Natural killer cell (primary cell): ENCODE data around the gene GTF2F1. TPM values are rescaled to one million over a fixed set of nuclear protein-coding genes. Genes with fewer than 3 reads are reported as not detected.

Source experiments
- ATAC-seq, 3 donors: fragments of 150-1000 bp in 2 of 3; fragments of 200-7000 bp in 1 of 3; cut with Tn5 transposase; 1 replicate in 1 of 3; 2 replicates in 2 of 3; pipeline ENCODE4 v1.10.0; 2021; ENCODE audit warnings: mild to moderate bottlenecking in 2 of 3, moderate library complexity in 2 of 3
- DNase-seq, 2 donors: peaks; one replicate each; pipeline versions ENCODE4 v3.0.0 to v3.0.0-alpha.2; 2013 to 2021; ENCODE audit warnings: mixed read lengths in 1 of 2
- H3K27ac ChIP-seq: one replicate; pipeline ENCODE4 v1.5.1; 2013; ENCODE audit warnings: mild to moderate bottlenecking, low read length
- H3K27me3 ChIP-seq: one replicate; pipeline ENCODE4 v1.6.1; 2013; ENCODE audit warnings: low read length; ENCODE audit not compliant: control insufficient read depth, insufficient read depth
- H3K36me3 ChIP-seq: one replicate; pipeline ENCODE4 v1.6.1; 2013; ENCODE audit warnings: low read length; ENCODE audit not compliant: control insufficient read depth, insufficient read depth
- H3K4me1 ChIP-seq: one replicate; pipeline ENCODE4 v1.6.1; 2013; ENCODE audit warnings: low read length; ENCODE audit not compliant: control insufficient read depth, insufficient read depth
- H3K4me3 ChIP-seq: one replicate; pipeline ENCODE4 v1.5.1; 2013; ENCODE audit warnings: low read length
- H3K9me3 ChIP-seq: one replicate; pipeline ENCODE4 v1.6.1; 2013; ENCODE audit warnings: low read length; ENCODE audit not compliant: control insufficient read depth, insufficient read depth
- H3K27ac Mint-ChIP-seq, 2 donors: one replicate each; pipeline ENCODE4 v1.8.0; 2022; ENCODE audit warnings: mild to moderate bottlenecking in 2 of 2, mixed read lengths in 2 of 2, moderate library complexity in 1 of 2
- H3K27me3 Mint-ChIP-seq, 2 donors: one replicate each; pipeline ENCODE4 v1.8.0; 2022; ENCODE audit warnings: low read depth in 2 of 2, mixed read lengths in 2 of 2
- H3K36me3 Mint-ChIP-seq: one replicate; pipeline ENCODE4 v1.8.0; 2022; ENCODE audit warnings: mixed read lengths
- H3K4me1 Mint-ChIP-seq, 2 donors: one replicate each; pipeline ENCODE4 v1.8.0; 2022; ENCODE audit warnings: mixed read lengths in 2 of 2
- H3K4me3 Mint-ChIP-seq: one replicate; pipeline ENCODE4 v1.8.0; 2022; ENCODE audit warnings: mild to moderate bottlenecking, moderate library complexity, mixed read lengths
- H3K9me3 Mint-ChIP-seq, 2 donors: one replicate each; pipeline ENCODE4 v1.8.0; 2022; ENCODE audit warnings: mixed read lengths in 2 of 2
- CTCF ChIP-seq: fragments of 200-600 bp; IDR thresholded peaks from one replicate; pipeline ENCODE4 v1.8.0; 2022; ENCODE audit warnings: antibody characterized with exemption
- WGBS: methylation state at CpG from one replicate; pipeline ENCODE4 v1.1.7; 2013; ENCODE audit warnings: missing lambda C conversion rate; ENCODE audit not compliant: insufficient coverage; 5-methylcytosine and 5-hydroxymethylcytosine counted together
- intact Hi-C: fragments of 100-400 bp; cut with micrococcal nuclease; formaldehyde crosslinking; loops from one replicate; pipeline ENCODE4 v1.14.2; 2022
- total RNA-seq, 4 donors: library from RNA; stranded (reverse); fragments of 120-200 nt in 1 of 4; gene quantifications; one replicate each; pipeline versions ENCODE4 v1.2.3 to v1.2.4, GENCODE V29; 2013 to 2022

The GTF2F1 gene
- total RNA-seq, 3 donors from 2014 or later (not counting 1 experiment from before 2014, with no cell fraction given): 56.6 to 63.9 (median 63.9) TPM

GRCh38 chr19:6425732-6426620 lies 33.0 kb upstream of the GTF2F1 start:
- ATAC-seq (no peak), DNase-seq (peak in 1 of 2 donors; percentile 39)
- peak overlapping the region; percentile 82 for H3K4me3 Mint-ChIP-seq
- H3K36me3 ChIP-seq: peaks cover 11% of the 10 kb centered on the region
- peaks cover 0 to 2% of the 10 kb centered on the region in 2 donors for H3K27me3 Mint-ChIP-seq
- peak overlapping the region; percentile 85 to 86 for H3K27ac Mint-ChIP-seq
- 95% methylated on average over 21 of the region's 21 CpGs for WGBS
- no peaks in the 10 kb centered on the region for H3K9me3 Mint-ChIP-seq
- H3K4me1 ChIP-seq: peaks cover 36% of the 10 kb centered on the region
- no peaks in the 10 kb centered on the region for H3K9me3 ChIP-seq
- peaks cover 30 to 40% of the 10 kb centered on the region in 2 donors for H3K4me1 Mint-ChIP-seq
- H3K36me3 Mint-ChIP-seq: no peaks in the 10 kb centered on the region
- no peak for TF ChIP-seq CTCF
- peak overlapping the region; percentile 96 for H3K27ac ChIP-seq
- peak overlapping the region; percentile 40 for H3K4me3 ChIP-seq
- H3K27me3 ChIP-seq: no peaks in the 10 kb centered on the region
- intact Hi-C loops: loop anchor here (1.0 to 2.0 kb wide), 4 partner anchors 33 to 65 kb away; partner anchors contain the start of genes ALKBH7, CLPP and GTF2F1

- TF ChIP-seq CTCF: no peak
- Histone ChIP-seq H3K27ac (peak overlapping the region; percentile 96), H3K9me3 (no peaks in the 10 kb centered on the region), H3K4me1 (peaks cover 36% of the 10 kb centered on the region), H3K27me3 (no peaks in the 10 kb centered on the region), H3K4me3 (peak overlapping the region; percentile 40), H3K36me3 (peaks cover 19% of the 10 kb centered on the region)
- DNase-seq: peak; percentile 97 to 99
- H3K4me1 Mint-ChIP-seq: peaks cover 30 to 45% of the 10 kb centered on the region in 2 donors
- H3K27me3 Mint-ChIP-seq: peaks cover 0 to 2% of the 10 kb centered on the region in 2 donors
- H3K9me3 Mint-ChIP-seq: no peaks in the 10 kb centered on the region
- H3K27ac Mint-ChIP-seq: peak overlapping the region; percentile 85 to 86
- intact Hi-C loops: loop anchor here (1.0 to 2.0 kb wide), 4 partner anchors 32 to 64 kb away; partner anchors contain the start of genes ALKBH7, CLPP and GTF2F1
- peak overlapping the region; percentile 82 for H3K4me3 Mint-ChIP-seq
- ATAC-seq: peak; percentile 82 to 93 (median 82)
- H3K36me3 Mint-ChIP-seq: no peaks in the 10 kb centered on the region
- 5% methylated on average over 43 of the region's 43 CpGs for WGBS
Measured at GRCh38 chr19:6424939-6425731, 32.2 kb upstream of the GTF2F1 start.

- peak; percentile 33 to 61 for DNase-seq
- Histone ChIP-seq H3K36me3 (peaks cover 27% of the 10 kb centered on the region), H3K4me3 (peak within 1 kb of the TSS; percentile 61), H3K4me1 (peaks cover 36% of the 10 kb centered on the region), H3K27me3 (no peaks in the 10 kb centered on the region), H3K9me3 (no peaks in the 10 kb centered on the region), H3K27ac (peak within 1 kb of the TSS; percentile 96)
- no peak for TF ChIP-seq CTCF
- Mint-ChIP-seq H3K4me1 (peaks cover 30 to 47% of the 10 kb centered on the region in 2 donors), H3K4me3 (peak within 1 kb of the TSS; percentile 87), H3K27ac (peak within 1 kb of the TSS; percentile 85 to 86), H3K36me3 (no peaks in the 10 kb centered on the region), H3K27me3 (peaks cover 0 to 2% of the 10 kb centered on the region in 2 donors), H3K9me3 (no peaks in the 10 kb centered on the region)
- intact Hi-C loops: loop anchor here (2.0 kb wide), 1 partner anchor 64 kb away; the partner anchor contains the start of gene CLPP
- under 1% methylated on average over 114 of the region's 114 CpGs for WGBS
- no peak for ATAC-seq
Measured at GRCh38 chr19:6424195-6424938, 31.4 kb upstream of the GTF2F1 start, which contains the start of gene KHSRP. Gene KHSRP (minus strand): TSS chr19:6424811. CDS start chr19:6424701, 110 bp downstream.
